ENCODE measurements around the gene ATG2A. TPM values are rescaled to one million over a fixed set of nuclear protein-coding genes. Genes with fewer than 3 reads are reported as not detected.
A peak's percentile ranks its signal among the peaks of the same experiment; 100 is the strongest.

The ATG2A gene
- total and polyA plus RNA-seq, 9 of the 15 experiments (the other 6 are each of a cell fraction or from before 2014, with no cell fraction given): 0.25 to 45.9 (median 5.2) TPM

- TF ChIP-seq CREB5 (CRISPR knock-in tag; IDR thresholded peaks at IDR 0.05) (no peak), MAX (CRISPR knock-in tag; IDR thresholded peaks at IDR 0.05) (peak; percentile 80), SMARCA4 (IDR thresholded peaks at IDR 0.05) (no peak), PTRF (tag; IDR thresholded peaks at IDR 0.05) (no peak), NRF1 (conservative IDR thresholded peaks at IDR 0.05 in 1 of 2, IDR thresholded peaks at IDR 0.05 in 1 of 2) (peak; percentile 95), ZBTB9 (CRISPR knock-in tag; IDR thresholded peaks at IDR 0.05) (no peak), ZNF146 (CRISPR knock-in tag; IDR thresholded peaks at IDR 0.05; ENCODE audit: unreplicated experiment) (no peak), E2F3 (CRISPR knock-in tag; IDR thresholded peaks at IDR 0.05) (0 out of 2 replicates have a peak, but pooled peaks have one; percentile 20), RBFOX2 (IDR thresholded peaks at IDR 0.05; ENCODE audit: low read depth, low read length) (peak; percentile 93), E2F1 (CRISPR knock-in tag; IDR thresholded peaks at IDR 0.05) (peak; percentile 80; the same call in 1 of the 2 replicates), ZNF57 (CRISPR knock-in tag; IDR thresholded peaks at IDR 0.05) (no peak), PKNOX1 (IDR thresholded peaks at IDR 0.05) (peak; percentile 93), ZNF511 (CRISPR knock-in tag; IDR thresholded peaks at IDR 0.05) (peak; percentile 79), SMAD3 (CRISPR knock-in tag; conservative IDR thresholded peaks at IDR 0.05) (peak; percentile 55; the same call in 1 of the 2 replicates), CREB1 (IDR thresholded peaks at IDR 0.05) (no peak; the same call in 1 of the 2 replicates), CREB1 (CRISPR knock-in tag; IDR thresholded peaks at IDR 0.05) (peak; percentile 56), SMAD2 (IDR thresholded peaks at IDR 0.05; ENCODE audit: low read depth, low read length) (no peak), ATF3 (IDR thresholded peaks at IDR 0.05) (no peak), ATF3 (CRISPR knock-in tag; conservative IDR thresholded peaks at IDR 0.05) (no peak; the same call in none of the 2 replicates), SIN3A (IDR thresholded peaks at IDR 0.05; ENCODE audit: borderline replicate concordance in 2 of 2, control insufficient read depth in 1 of 2, low read depth in 2 of 2, low read length in 2 of 2) (peak; percentile 84 to 88; a peak in 3 of 4 replicates)
Measured at GRCh38 chr11:64916775-64917662, at the start of gene ATG2A (continued).

Data from K562 (cell line).